NCI-H2081 (cell line): ENCODE data around the gene GJA1.
"Not testable (repeated sequence)": the region's sequence is repeated elsewhere in the genome, so short reads cannot be mapped to it uniquely, and the experiment has no call there.

ENCODE experiments used
- DNase-seq, 2 experiments: peaks; one replicate each; lab custom pipeline; 2025; lab: John Stamatoyannopoulos, UW

The GJA1 gene

DNA sequence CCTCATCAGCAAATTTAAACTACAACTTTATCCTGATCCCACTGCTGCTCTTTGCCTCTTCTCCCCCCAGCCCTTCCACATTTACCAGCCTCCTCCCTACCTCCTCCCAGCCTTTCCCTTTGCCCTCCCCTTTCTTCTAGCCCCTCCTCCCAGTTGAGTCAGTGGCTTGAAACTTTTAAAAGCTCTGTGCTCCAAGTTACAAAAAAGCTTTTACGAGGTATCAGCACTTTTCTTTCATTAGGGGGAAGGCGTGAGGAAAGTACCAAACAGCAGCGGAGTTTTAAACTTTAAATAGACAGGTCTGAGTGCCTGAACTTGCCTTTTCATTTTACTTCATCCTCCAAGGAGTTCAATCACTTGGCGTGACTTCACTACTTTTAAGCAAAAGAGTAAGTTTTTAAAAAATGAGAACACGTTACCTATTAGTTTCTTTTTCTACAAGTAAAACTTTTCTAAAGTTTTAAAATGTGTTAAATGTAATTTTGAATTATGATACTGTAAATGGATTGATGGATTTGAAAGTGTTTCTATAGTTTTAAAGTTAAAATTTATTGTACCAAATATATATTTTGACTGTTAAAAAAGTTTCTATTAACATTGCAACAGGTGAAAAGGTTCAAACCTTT, at the start of gene GJA1:
Gene GJA1, plus strand, starts transcription at position 203 of the 626 bp plus-strand sequence. CDS start 11,202 bp downstream, outside the sequence.
- no peak for DNase-seq

DNA sequence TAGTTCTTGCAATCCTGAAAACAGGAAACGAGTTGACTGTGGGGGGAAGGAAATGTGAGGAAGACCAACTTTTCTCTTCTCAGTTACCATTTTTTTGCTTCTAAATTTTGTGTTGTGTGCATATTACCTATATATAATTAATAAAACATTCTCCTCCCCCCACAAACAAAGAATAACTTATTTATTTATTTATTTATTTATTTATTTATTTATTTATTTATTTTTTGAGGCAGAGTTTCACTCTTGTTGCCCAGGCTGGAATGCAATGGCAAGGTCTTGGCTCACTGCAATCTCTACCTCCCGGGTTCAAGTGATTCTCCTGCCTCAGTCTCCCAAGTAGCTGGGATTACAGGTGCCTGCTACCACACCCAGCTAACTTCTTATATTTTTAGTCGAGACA, 48.9 kb upstream of the GJA1 start:
- DNase-seq: not testable (repeated sequence)

DNA sequence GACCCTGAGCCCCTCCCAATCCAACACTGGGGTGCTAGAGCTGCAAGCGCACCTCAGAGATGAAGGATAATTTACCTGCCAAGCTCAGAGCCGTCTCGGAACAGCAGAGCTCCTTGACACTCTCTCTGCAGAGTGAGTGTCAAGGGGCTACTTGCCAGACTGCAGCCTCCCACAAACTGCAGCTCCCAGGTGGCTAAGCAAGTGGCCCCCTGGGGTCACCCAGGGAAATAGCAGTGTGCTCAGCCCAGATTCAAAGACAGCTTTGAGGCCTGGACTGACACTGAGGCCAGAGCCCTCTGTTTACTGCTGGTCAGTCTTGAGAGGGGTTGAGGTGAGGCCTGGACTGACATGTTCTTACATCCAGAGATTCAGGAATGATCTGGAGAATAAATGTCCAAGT, 46.0 kb upstream of the GJA1 start:
- DNase-seq: no peak

DNA sequence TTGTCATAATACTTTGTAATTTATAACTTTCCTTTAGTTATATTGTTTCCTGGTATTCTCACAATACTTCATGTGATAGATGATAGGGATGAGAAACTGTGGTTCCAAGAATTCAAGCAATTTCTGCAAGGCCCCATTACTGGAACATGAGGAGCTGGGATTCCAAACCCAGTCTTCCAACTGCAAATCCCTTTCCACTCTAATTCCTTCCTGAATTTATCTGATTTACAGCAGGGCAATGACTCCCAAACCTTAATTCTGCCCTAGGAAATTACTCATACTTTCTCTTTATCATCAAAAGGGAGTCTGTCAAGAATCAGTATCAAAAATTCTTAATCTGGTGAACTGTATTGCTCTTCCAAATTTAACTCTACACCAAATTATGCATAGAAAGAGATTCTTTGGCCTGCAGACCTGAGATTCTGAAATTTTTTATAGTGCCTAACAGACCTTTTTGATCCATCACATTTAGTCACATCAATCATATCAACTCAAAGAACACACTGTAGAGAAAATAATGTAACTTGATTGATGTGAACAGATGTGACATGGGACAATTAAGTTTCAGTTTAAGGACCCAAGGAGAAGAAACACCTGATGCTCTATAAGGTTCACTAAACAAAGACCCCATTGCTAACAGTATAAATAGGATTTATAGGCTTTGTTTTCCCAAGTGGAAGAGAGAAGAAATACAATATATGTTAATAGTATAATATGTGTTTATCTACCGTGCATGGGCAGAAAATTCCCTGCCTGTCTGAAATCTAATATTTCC, 41.5 kb upstream of the GJA1 start:
- DNase-seq: no peak

DNA sequence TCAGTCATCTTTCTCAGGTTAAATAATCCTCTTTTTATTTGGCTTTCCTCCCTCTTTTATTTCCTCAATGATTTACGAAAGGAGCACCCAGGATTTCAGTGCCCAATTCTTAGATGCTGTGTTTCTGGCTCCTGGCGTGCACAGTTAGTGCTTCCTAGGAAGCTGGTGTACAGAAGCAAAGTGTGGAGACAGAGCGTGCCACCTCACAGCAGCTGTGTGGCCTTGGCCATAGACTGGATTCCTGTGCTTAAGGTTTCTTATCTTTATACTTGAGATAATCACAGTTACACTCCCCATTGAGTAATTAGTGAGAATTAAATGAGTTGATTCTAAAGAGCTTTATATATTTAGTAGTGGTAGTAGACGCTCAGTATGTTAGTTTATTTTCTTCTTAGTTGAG, 39.7 kb upstream of the GJA1 start:
- no peak for DNase-seq

DNA sequence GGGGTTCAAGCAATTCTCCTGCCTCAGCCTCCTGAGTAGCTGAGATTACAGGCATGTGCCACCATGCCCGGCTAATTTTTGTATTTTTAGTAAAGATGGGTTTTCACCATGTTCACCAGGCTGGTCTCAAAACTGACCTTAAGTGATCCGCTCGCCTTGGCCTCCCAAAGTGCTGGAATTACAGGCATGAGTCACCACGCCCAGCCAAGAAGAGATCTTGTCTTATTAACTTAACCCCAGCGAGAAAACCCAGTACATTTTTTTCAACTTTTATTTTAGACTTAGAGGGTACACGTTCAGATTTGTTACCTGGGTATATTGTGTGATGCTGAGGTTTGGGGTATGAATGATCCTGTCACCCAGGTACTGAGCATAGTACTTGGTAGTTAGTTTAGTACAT, 38.3 kb upstream of the GJA1 start:
- DNase-seq: not testable (repeated sequence)

DNA sequence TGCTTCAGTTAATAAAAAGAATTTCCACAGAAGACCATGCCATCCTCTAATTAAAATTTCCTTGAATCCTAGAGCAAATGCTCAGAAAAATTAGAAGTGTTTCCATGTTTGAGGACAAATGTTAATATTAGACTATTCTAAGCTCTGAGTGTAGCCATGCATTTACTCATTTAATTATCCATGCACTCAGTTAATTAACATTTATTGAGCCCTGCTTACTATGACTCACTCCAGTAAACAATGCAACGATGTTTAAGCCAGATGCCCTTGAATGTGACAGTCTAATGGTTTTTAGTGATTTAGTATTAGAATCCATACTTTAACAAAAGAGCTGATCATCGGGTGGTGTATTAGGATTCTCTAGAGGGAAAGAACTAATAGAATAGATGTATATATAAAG, 37.3 kb upstream of the GJA1 start:
- DNase-seq: no peak

DNA sequence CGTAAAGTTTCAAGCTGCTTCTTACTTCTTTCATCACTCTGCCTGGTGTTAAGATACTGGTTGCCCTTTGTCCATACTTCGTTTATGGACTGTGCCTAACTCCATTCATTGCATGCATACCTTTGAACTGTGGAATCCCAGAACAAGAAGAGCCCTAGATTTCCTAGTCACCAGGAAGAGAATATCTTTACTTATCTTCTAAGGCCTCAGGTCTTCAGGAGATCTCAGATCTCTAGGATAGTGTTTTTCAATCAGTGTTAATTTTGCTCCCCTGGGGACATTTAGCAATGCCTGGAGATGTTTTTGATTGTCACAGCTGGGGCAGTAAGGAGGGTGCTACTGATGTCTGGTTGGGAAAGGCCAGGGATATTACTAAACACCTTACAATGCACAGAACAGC, 35.5 kb upstream of the GJA1 start:
- DNase-seq: no peak

DNA sequence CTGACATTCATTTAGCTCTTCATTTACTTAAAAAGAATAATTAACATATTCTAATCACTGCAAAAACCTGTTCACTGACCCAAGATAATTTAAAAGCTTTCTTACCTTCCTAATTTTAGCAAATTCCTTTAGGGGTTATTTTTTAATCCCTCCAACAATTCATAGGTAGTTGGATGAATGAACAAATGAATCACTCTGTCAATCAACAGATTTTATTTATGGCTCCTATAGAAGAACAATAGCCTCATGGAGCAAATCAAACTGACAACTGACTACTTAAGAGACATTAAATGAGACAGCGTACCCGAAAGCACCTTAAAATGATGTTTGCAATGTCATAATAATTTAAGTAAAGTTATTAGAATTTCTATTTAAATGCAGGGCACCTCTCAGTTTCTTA, 31.5 kb upstream of the GJA1 start:
- no peak for DNase-seq

DNA sequence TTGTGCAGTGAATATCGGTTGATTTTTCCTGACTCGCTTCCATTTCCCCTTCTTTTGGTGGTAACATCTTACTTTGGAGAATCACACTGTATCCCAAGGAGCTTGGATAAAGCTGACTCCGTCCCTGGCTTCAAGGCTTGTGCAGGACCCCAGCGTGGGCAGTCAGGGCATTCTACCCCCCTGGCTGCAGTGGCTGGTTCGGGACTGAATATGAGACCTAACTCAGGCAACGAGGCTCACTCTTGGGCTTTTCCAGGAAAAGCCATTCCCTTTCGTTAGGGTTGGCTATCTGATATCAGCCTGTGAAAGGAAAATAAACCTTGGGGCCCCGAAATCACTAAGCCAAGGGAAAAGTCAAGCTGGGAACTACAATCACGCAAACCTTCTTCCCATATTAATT, 30.1 kb upstream of the GJA1 start:
- no peak for DNase-seq

DNA sequence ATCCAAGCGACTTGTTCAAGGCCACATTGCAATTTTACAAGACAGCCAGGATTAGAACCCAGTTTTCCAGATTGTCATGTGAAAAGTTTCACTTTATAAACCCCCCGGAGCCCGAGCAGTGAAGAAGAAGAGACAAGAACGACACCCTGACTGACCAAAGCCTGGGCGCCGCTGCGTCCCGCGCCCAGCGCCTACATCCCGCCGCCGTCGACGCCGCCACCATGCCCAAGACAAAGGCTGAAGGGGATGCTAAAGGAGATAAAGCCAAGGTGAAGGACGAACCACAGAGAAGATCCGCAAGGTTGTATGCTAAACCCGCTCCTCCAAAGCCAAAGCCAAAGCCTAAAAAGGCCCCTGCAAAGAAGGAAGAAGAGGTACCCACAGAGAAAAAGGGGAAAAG, 27.1 kb upstream of the GJA1 start:
- DNase-seq: no peak

DNA sequence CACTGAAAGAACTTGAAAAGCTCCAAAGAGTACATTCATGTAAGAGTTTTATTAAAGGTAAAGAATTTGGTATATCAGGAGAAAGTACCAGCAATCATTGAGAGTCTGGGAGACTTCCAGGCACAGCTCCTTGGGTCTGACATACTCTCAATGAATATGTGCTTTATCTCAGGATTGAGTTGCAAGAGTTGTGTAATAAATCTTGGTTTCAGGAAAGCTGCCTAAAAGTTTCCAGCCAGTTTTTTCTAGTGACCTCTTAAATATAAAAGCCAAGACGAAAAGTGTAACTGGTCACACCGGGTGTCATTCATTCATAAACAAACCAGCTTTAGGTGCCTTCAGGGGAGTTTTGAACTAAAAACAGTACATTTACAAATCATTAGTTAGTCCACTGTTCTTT, 21.6 kb upstream of the GJA1 start:
- DNase-seq: no peak

DNA sequence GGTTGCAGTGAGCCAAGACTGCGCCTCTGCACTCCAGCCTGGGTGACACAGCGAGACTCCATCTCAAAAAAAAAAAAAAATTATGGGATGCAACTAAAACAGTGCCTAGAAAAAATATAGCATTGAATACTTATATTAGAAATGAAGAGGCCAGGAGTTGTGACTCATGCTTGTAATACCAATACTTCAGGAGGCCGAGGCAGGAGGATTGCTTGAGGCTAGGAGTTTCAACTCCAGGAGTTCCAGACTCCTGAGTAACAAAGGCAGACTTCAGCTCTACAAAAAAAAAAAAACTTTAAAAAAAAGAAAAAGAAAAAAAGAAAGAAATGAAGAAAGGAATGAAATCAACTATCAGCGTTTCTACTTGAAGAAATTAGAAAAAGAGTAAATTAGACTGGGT, 17.1 kb upstream of the GJA1 start:
- DNase-seq: no peak

DNA sequence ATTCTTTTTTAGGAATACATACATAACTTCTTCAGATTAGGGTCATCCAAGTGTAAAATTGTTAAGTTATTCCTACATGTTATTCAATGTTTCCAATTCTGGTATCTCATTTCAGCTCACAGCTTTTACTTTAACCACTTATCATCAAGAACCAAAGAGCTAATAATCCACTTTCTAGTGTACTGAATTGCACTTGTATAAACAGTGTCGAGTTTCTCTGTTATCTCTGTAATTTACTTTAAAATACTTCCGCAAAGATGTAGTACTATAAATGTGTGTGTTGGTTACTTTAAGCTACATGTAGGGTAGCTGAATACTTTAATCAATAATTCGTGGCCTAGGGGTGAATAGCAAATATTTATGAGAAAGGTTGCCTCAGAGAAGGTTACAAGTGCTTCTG, 8.8 kb upstream of the GJA1 start:
- no peak for DNase-seq

DNA sequence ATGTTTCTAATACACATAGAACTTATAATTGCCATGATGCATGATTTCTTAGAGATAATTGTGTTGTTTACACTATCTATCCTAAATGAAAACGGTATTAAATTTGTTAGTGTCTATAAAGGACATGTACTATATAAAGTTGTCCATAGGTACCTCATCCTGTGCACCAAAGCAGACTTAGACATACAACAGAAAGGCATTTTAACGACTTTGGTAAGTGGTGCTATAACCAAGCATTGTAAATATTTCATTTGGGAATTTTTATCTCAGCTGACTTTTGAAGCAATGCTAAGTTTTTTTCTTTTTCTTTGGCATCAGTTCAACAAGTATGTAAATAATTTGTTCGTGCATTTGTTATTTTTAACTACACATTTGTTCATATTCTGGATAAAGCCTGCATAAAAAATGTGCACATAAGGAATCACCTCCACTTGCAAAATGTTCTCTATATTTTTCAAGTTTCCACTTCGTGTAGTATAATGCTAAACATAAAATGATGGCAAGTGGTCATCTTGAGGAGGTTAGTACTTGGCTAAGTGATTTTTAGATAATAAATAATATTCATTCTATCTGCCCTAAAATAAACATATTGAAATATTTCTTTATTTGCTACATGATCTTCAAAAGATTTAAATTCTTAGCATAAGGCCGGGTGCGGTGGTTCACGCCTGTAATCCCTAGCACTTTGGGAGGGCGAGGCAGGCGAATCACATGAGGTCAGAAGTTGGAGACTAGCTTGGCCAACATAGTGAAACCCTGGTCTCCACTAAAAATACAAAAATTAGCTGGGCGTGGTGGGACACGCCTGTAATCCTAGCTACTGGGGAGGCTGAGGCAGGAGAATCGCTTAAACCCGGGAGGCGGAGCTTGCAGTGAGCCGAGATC, 6.3 kb upstream of the GJA1 start:
- no peak for DNase-seq

DNA sequence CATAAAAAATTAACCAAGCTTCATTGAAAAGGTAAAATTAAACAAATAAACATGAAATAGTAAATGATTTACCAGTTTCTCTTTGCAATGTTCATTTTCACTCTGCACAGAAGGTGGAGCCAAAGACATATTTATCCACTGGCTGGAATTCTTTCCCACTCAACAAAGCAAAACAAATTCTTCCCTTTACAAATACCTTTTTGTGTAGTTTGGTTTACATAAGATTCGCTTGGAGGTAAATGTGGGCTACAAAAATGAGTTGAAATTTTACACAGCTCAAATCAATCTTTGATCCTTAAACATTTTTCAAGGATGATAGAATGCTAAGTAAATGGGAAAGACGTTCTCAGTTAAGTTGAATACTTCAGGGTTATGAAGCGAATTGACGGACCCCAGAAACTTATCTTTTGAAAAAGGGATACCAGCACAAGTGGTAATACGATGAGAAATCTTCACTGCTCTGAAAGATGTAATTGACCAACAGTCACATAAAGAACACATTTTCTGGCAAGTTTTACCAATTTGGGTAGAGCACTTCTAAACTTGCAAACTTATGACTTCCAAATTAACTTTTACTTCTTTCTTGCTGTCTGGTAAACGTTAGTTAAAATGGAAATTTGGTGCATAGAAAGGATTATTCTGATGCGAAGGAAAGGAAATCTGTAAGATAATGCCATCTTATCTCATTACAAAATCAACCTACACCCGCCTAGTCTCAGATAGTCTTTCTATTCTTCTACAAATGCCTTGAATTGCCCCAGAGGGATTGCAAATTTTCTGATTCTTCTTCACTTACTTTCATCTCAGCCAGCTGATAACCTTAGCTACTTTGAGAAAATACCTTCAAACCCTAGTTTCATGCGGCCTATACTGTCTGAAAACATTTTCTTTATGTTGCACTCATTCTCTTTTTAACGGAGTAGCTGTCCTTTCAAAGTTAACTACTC, 4.7 kb upstream of the GJA1 start:
- peak in 1 of 2 experiments; percentile 30 for DNase-seq

DNA sequence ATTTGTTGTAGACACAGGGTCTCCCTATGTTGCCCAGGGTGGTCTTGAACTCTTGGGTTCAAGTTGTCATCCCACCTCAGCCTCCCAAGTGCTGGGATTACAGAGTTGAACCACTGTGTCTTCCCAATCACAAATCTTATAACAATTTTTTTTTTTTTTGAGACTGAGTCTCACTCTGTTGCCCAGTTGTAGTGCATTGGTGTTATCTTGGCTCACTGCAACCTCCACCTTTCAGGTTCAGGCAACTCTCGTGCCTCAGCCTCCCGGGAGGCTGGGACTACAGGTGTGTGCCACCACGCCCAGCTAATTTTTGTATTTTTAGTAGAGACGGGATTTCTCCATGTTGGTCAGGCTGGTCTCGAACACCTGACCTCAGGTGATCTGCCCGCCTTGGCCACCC, 3.7 kb upstream of the GJA1 start:
- DNase-seq: not testable (repeated sequence)

DNA sequence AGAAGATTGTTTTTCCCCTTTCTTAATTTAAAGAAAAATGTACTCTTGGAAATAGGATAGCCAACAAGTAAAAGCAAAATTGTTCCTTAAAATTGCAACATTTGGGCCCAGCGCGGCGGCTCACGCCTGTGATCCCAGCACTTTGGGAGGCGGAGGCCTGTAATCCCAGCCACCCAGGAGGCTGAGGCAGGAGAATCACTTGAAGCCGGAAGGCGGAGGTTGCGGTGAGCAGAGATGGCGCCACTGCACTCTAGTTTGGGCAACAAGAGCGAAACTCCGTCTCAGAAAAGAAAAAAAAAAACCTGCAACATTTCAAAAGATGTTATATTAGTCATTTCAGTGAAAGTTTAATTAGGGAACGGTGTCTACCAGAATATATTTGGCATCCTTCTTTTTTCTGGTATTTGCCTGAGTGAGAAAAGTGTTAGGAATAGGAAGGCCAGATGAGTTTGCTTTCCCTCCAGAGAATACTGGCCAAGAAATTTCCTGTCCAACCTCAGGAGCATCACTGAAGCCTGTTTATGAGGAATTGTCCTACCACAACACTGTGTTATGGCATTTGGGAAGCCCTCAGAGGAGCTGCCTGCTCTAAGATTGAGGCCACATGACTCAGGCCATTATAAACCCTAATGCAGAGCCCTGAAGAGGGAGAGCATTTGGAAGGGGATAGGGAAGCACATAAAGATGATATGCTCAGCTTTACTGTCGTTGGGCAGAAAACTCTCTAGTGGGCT, 1.2 kb upstream of the GJA1 start:
- DNase-seq: no peak

DNA sequence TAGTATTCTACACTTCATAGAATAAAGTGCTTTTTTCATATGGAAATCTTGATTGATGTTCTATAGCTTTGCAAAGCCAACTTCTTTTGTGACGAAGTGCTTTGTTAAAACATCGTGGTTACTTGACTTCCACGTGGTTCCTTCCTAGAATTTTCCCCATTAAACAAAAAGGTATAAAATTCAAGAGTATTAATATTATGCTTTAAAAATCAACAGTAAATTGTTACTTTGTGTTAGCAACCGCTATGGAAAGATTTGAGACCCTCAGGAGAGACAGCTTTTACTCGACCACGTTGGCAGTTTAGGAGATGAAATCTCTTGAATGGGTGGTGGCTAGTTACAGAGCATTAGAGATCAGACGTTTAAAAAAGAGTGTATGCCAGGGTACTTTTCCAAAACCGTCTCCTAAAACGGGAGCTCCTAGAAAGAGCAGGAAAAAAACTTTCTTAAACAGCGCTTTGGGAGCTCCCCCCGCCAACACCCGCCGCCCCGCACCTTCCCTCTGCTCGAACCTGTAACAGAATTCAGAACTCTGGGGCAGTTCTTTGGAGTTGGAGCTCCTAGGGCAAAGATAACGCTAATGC, 920 bp downstream of the GJA1 start:
- no peak for DNase-seq
